ENCODE measurements around the gene TBCB.

TBCB gene

GRCh38 chr19:36120092-36120983 is 5.1 kb downstream of the TBCB start (continued):
- TF ChIP-seq ZNF341 (tag by site-specific recombination; IDR thresholded peaks at IDR 0.05; ENCODE audit: low read depth) (0 out of 2 replicates have a peak, but pooled peaks have one; percentile 47), ZNF423 (tag by site-specific recombination; IDR thresholded peaks at IDR 0.05) (peak; percentile 92), ZFHX2 (tag by site-specific recombination; conservative IDR thresholded peaks at IDR 0.05) (peak; percentile 63), ZNF596 (tag by site-specific recombination; IDR thresholded peaks at IDR 0.05) (no peak), ZFP3 (tag by site-specific recombination; IDR thresholded peaks at IDR 0.05; ENCODE audit: low read depth) (no peak), ZNF398 (tag by site-specific recombination; IDR thresholded peaks at IDR 0.05) (no peak), ZBTB8A (tag by site-specific recombination; IDR thresholded peaks at IDR 0.05) (peak; percentile 66), OSR2 (tag by site-specific recombination; IDR thresholded peaks at IDR 0.05) (0 out of 2 replicates have a peak, but pooled peaks have one; percentile 33), ZNF610 (tag by site-specific recombination; IDR thresholded peaks at IDR 0.05; ENCODE audit: borderline replicate concordance) (0 out of 2 replicates have a peak, but pooled peaks have one; percentile 72), ZNF677 (tag by site-specific recombination; IDR thresholded peaks at IDR 0.05) (no peak), ZNF449 (tag by site-specific recombination; IDR thresholded peaks at IDR 0.05) (peak; percentile 98), ZBTB20 (tag by site-specific recombination; IDR thresholded peaks at IDR 0.05) (peak; percentile 57), ZNF350 (tag by site-specific recombination; IDR thresholded peaks at IDR 0.05) (no peak), ZFP37 (tag by site-specific recombination; IDR thresholded peaks at IDR 0.05) (no peak), IKZF3 (tag by site-specific recombination; IDR thresholded peaks at IDR 0.05) (peak; percentile 77; the same call in 1 of the 2 replicates), ZNF146 (tag by site-specific recombination; IDR thresholded peaks at IDR 0.05) (0 out of 2 replicates have a peak, but pooled peaks have one; percentile 4), WT1 (tag by site-specific recombination; IDR thresholded peaks at IDR 0.05) (no peak), TCF7L2 (IDR thresholded peaks at IDR 0.05; ENCODE audit: borderline replicate concordance, low read depth, low read length) (no peak), ZNF600 (tag by site-specific recombination; IDR thresholded peaks at IDR 0.05) (peak; percentile 83), ZNF664 (tag by site-specific recombination; IDR thresholded peaks at IDR 0.05) (no peak), SALL2 (tag by site-specific recombination; IDR thresholded peaks at IDR 0.05; ENCODE audit: borderline replicate concordance) (no peak)
- TF ChIP-seq, protein P1, sequence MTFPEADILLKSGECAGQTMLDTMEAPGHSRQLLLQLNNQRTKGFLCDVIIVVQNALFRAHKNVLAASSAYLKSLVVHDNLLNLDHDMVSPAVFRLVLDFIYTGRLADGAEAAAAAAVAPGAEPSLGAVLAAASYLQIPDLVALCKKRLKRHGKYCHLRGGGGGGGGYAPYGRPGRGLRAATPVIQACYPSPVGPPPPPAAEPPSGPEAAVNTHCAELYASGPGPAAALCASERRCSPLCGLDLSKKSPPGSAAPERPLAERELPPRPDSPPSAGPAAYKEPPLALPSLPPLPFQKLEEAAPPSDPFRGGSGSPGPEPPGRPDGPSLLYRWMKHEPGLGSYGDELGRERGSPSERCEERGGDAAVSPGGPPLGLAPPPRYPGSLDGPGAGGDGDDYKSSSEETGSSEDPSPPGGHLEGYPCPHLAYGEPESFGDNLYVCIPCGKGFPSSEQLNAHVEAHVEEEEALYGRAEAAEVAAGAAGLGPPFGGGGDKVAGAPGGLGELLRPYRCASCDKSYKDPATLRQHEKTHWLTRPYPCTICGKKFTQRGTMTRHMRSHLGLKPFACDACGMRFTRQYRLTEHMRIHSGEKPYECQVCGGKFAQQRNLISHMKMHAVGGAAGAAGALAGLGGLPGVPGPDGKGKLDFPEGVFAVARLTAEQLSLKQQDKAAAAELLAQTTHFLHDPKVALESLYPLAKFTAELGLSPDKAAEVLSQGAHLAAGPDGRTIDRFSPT (tag by site-specific recombination; IDR thresholded peaks at IDR 0.05) = no peak
- TF ChIP-seq, protein P2, sequence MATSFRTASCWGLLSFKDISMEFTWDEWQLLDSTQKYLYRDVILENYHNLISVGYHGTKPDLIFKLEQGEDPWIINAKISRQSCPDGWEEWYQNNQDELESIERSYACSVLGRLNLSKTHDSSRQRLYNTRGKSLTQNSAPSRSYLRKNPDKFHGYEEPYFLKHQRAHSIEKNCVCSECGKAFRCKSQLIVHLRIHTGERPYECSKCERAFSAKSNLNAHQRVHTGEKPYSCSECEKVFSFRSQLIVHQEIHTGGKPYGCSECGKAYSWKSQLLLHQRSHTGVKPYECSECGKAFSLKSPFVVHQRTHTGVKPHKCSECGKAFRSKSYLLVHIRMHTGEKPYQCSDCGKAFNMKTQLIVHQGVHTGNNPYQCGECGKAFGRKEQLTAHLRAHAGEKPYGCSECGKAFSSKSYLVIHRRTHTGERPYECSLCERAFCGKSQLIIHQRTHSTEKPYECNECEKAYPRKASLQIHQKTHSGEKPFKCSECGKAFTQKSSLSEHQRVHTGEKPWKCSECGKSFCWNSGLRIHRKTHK (tag by site-specific recombination; IDR thresholded peaks at IDR 0.05) = no peak

All from HEK293 (cell line).